ENCODE measurements around the gene DNAH6. TPM values are rescaled to one million over a fixed set of nuclear protein-coding genes. Genes with fewer than 3 reads are reported as not detected.
A peak's percentile ranks its signal among the peaks of the same experiment; 100 is the strongest.

The DNAH6 gene
- total and polyA plus RNA-seq, 2 of the 13 experiments (the other 11 are each of a cell fraction or from before 2014, with no cell fraction given), result 0.01 TPM; not detected in 1

- TF ChIP-seq ZBTB40 (IDR thresholded peaks at IDR 0.05), result peak; percentile 19; the same call in 1 of the 2 replicates
- no peak for TF ChIP-seq ZBTB40 (CRISPR knock-in tag; IDR thresholded peaks at IDR 0.05)
- TF ChIP-seq MNT (IDR thresholded peaks at IDR 0.05), result 0 out of 2 replicates have a peak, but pooled peaks have one; percentile 29
- peak; percentile 5 for TF ChIP-seq PHB2 (IDR thresholded peaks at IDR 0.05; ENCODE audit: partially characterized antibody)
- no peak for TF ChIP-seq HIVEP1 (CRISPR knock-in tag; IDR thresholded peaks at IDR 0.05)
- peak; percentile 66; the same call in 1 of the 2 replicates for TF ChIP-seq ZNF646 (CRISPR knock-in tag; IDR thresholded peaks at IDR 0.05)
- TF ChIP-seq ZNF572 (CRISPR knock-in tag; IDR thresholded peaks at IDR 0.05), result no peak
- TF ChIP-seq FOXP1 (IDR thresholded peaks at IDR 0.05), result peak; percentile 5; the same call in 1 of the 2 replicates
- no peak for TF ChIP-seq FOXP1 (CRISPR knock-in tag; IDR thresholded peaks at IDR 0.05)
- TF ChIP-seq NCOA5 (CRISPR knock-in tag; IDR thresholded peaks at IDR 0.05), result no peak
Observed at GRCh38 chr2:84829693-84830092, 313.4 kb downstream of the DNAH6 start (continued).
